Trophoblast cell (in vitro differentiated cells and primary cell): Measurements from ENCODE around the gene MYLIP.

ENCODE experiments used
- DNase-seq, 2 donors: peaks; one replicate each; pipeline ENCODE4 v3.0.0-alpha.2; 2016
- H2AFZ ChIP-seq: 2 replicates; pipeline ENCODE4 v1.6.1; 2013; ENCODE audit warnings: low read length, moderate library complexity, mild to moderate bottlenecking; ENCODE audit not compliant: insufficient read depth, poor library complexity
- H2AK5ac ChIP-seq: 2 replicates; pipeline ENCODE4 v1.6.1; 2013; ENCODE audit warnings: mild to moderate bottlenecking, low read length
- H2BK120ac ChIP-seq: 2 replicates; pipeline ENCODE4 v1.6.1; 2013; ENCODE audit warnings: low read length, mild to moderate bottlenecking, moderate library complexity; ENCODE audit not compliant: insufficient read depth, poor library complexity
- H2BK12ac ChIP-seq: 2 replicates; pipeline ENCODE4 v1.6.1; 2013; ENCODE audit warnings: mild to moderate bottlenecking, low read length, moderate library complexity
- H2BK5ac ChIP-seq: 2 replicates; pipeline ENCODE4 v1.6.1; 2013; ENCODE audit warnings: low read length, low read depth, moderate library complexity, mild to moderate bottlenecking; ENCODE audit not compliant: poor library complexity
- H3K14ac ChIP-seq: 2 replicates; pipeline ENCODE4 v1.6.1; 2013; ENCODE audit warnings: mild to moderate bottlenecking, low read length
- H3K18ac ChIP-seq: 2 replicates; pipeline ENCODE4 v1.6.1; 2013; ENCODE audit warnings: mild to moderate bottlenecking, low read length
- H3K23ac ChIP-seq: 2 replicates; pipeline ENCODE4 v1.6.1; 2013; ENCODE audit warnings: low read length
- H3K27ac ChIP-seq: 2 replicates; pipeline ENCODE4 v1.5.1; 2013; ENCODE audit warnings: low read depth, mild to moderate bottlenecking, inconsistent platforms, low read length, moderate library complexity
- H3K27me3 ChIP-seq: 2 replicates; pipeline ENCODE4 v1.6.1; 2013; ENCODE audit warnings: inconsistent platforms, mild to moderate bottlenecking, low read length, moderate library complexity; ENCODE audit not compliant: insufficient read depth
- H3K36me3 ChIP-seq, 2 experiments: 1 replicate in 1 of 2; 2 replicates in 1 of 2; pipeline ENCODE4 v1.6.1; 2013; ENCODE audit warnings: low read length in 2 of 2, mild to moderate bottlenecking in 2 of 2, moderate library complexity in 1 of 2; ENCODE audit not compliant: insufficient read depth in 2 of 2, control insufficient read depth in 1 of 2
- H3K4ac ChIP-seq: 2 replicates; pipeline ENCODE4 v1.6.1; 2013; ENCODE audit warnings: low read depth, mild to moderate bottlenecking, low read length, moderate library complexity
- H3K4me1 ChIP-seq, 2 experiments: 1 replicate in 1 of 2; 2 replicates in 1 of 2; pipeline ENCODE4 v1.6.1; 2013; ENCODE audit warnings: low read length in 2 of 2, mild to moderate bottlenecking in 2 of 2, moderate library complexity in 1 of 2; ENCODE audit not compliant: insufficient read depth in 2 of 2, control insufficient read depth in 1 of 2
- H3K4me2 ChIP-seq: 2 replicates; pipeline ENCODE4 v1.6.1; 2013; ENCODE audit warnings: inconsistent platforms, mild to moderate bottlenecking, low read length, moderate library complexity
- H3K4me3 ChIP-seq: 2 replicates; pipeline ENCODE4 v1.5.1; 2013; ENCODE audit warnings: mild to moderate bottlenecking, low read depth, low read length, inconsistent platforms
- H3K79me1 ChIP-seq: one replicate; pipeline ENCODE4 v1.6.1; 2013; ENCODE audit warnings: low read length
- H3K79me2 ChIP-seq: 2 replicates; pipeline ENCODE4 v1.6.1; 2013; ENCODE audit warnings: low read length, mild to moderate bottlenecking; ENCODE audit not compliant: control insufficient read depth, insufficient read depth, poor library complexity
- H3K9ac ChIP-seq: 2 replicates; pipeline ENCODE4 v1.6.1; 2013; ENCODE audit warnings: mild to moderate bottlenecking, low read length
- H3K9me3 ChIP-seq: 2 replicates; pipeline ENCODE4 v1.6.1; 2013; ENCODE audit warnings: low read depth, mild to moderate bottlenecking, control low read depth, inconsistent platforms, low read length; ENCODE audit not compliant: insufficient read depth
- H4K12ac ChIP-seq: 2 replicates; pipeline ENCODE4 v1.6.1; 2013; ENCODE audit warnings: low read depth, mild to moderate bottlenecking, low read length, moderate library complexity
- H4K8ac ChIP-seq: 2 replicates; pipeline ENCODE4 v1.6.1; 2013; ENCODE audit warnings: low read depth, mild to moderate bottlenecking, low read length, moderate library complexity
- H4K91ac ChIP-seq: one replicate; pipeline ENCODE4 v1.6.1; 2013; ENCODE audit warnings: low read depth, mild to moderate bottlenecking, low read length, moderate library complexity
- WGBS: extraction: QIAGEN DNeasy Blood & Tissue Kit; methylation state at CpG from one replicate; pipeline ENCODE4 v1.1.7; 2013; ENCODE audit warnings: missing lambda C conversion rate; ENCODE audit not compliant: insufficient read length, insufficient coverage; ENCODE audit errors: extremely low coverage; 5-methylcytosine and 5-hydroxymethylcytosine counted together

The MYLIP gene

GRCh38 chr6:16139556-16139955, 10.7 kb downstream of the MYLIP start:
- no peak overlapping the region for H4K8ac ChIP-seq
- no peaks in the 10 kb centered on the region for H3K79me1 ChIP-seq
- WGBS = no CpG with 5 or more reads among the region's 2 CpGs

GRCh38 chr6:16140607-16141006, 11.7 kb downstream of the MYLIP start:
- Histone ChIP-seq H2BK120ac (no peak overlapping the region), H3K9me3 (peaks cover 2% of the 10 kb centered on the region), H3K27me3 (no peaks in the 10 kb centered on the region), H2AK5ac (no peak overlapping the region), H3K4me2 (no peak overlapping the region), H4K8ac (no peak overlapping the region), H3K4me3 (no peak overlapping the region), H3K18ac (no peak overlapping the region), H2BK12ac (no peak overlapping the region), H3K4me1 (no peaks in the 10 kb centered on the region), H4K12ac (no peak overlapping the region), H3K27ac (no peak overlapping the region), H3K79me1 (no peaks in the 10 kb centered on the region), H3K9ac (no peak overlapping the region), H3K36me3 (peaks cover 19 to 35% of the 10 kb centered on the region in 2 experiments), H4K91ac (no peak overlapping the region), H3K79me2 (no peaks in the 10 kb centered on the region), H3K14ac (no peak overlapping the region), H3K4ac (peak overlapping the region; percentile 39), H2BK5ac (no peak overlapping the region), H2AFZ (no peak overlapping the region), H3K23ac (no peak overlapping the region)
- WGBS = no CpG with 5 or more reads among the region's 7 CpGs
- no peak for DNase-seq

More at GRCh38 chr6:16139556-16139955, 10.7 kb downstream of the MYLIP start:
- H3K23ac ChIP-seq = no peak overlapping the region
- H2AK5ac ChIP-seq = no peak overlapping the region
- peaks cover 11 to 25% of the 10 kb centered on the region in 2 experiments for H3K36me3 ChIP-seq
- no peaks in the 10 kb centered on the region for H3K4me1 ChIP-seq
- H3K27me3 ChIP-seq = no peaks in the 10 kb centered on the region
- H4K91ac ChIP-seq = no peak overlapping the region
- H2BK12ac ChIP-seq = no peak overlapping the region
- no peak overlapping the region for H4K12ac ChIP-seq
- no peak overlapping the region for H3K18ac ChIP-seq
- no peaks in the 10 kb centered on the region for H3K9me3 ChIP-seq
- H3K79me2 ChIP-seq = no peaks in the 10 kb centered on the region
- H3K4me3 ChIP-seq = no peak overlapping the region
- H3K4me2 ChIP-seq = no peak overlapping the region
- no peak overlapping the region for H2BK5ac ChIP-seq
- no peak overlapping the region for H3K14ac ChIP-seq
- peak overlapping the region; percentile 40 for H3K4ac ChIP-seq
- H2AFZ ChIP-seq = no peak overlapping the region
- no peak overlapping the region for H3K9ac ChIP-seq
- no peak overlapping the region for H3K27ac ChIP-seq
- no peak overlapping the region for H2BK120ac ChIP-seq
- DNase-seq = no peak

GRCh38 chr6:16141514-16141913, 12.6 kb downstream of the MYLIP start:
- no peaks in the 10 kb centered on the region for H3K79me1 ChIP-seq
- no peaks in the 10 kb centered on the region for H3K4me1 ChIP-seq
- no peak overlapping the region for H4K12ac ChIP-seq
- H3K14ac ChIP-seq = no peak overlapping the region
- H3K9me3 ChIP-seq = peaks cover 2% of the 10 kb centered on the region
- H3K4me2 ChIP-seq = no peak overlapping the region
- no peak overlapping the region for H4K8ac ChIP-seq
- no peak overlapping the region for H3K4me3 ChIP-seq
- no peak overlapping the region for H3K23ac ChIP-seq
- no peak overlapping the region for H3K4ac ChIP-seq
- no peak overlapping the region for H3K27ac ChIP-seq
- no peak overlapping the region for H2BK120ac ChIP-seq
- peak overlapping the region; percentile 40 for H3K18ac ChIP-seq
- H3K27me3 ChIP-seq = no peaks in the 10 kb centered on the region
- H3K79me2 ChIP-seq = no peaks in the 10 kb centered on the region
- no peak for DNase-seq
- no peak overlapping the region for H4K91ac ChIP-seq
- no peak overlapping the region for H2BK12ac ChIP-seq
- peaks cover 24 to 41% of the 10 kb centered on the region in 2 experiments for H3K36me3 ChIP-seq
- no peak overlapping the region for H2AK5ac ChIP-seq
- no peak overlapping the region for H3K9ac ChIP-seq
- H2BK5ac ChIP-seq = no peak overlapping the region
- H2AFZ ChIP-seq = no peak overlapping the region

GRCh38 chr6:16145038-16145437, 16.2 kb downstream of the MYLIP start:
- no peak overlapping the region for H3K18ac ChIP-seq
- no peaks in the 10 kb centered on the region for H3K27me3 ChIP-seq
- H3K4me2 ChIP-seq = no peak overlapping the region
- H3K4me1 ChIP-seq = no peaks in the 10 kb centered on the region
- no CpG with 5 or more reads among the region's 13 CpGs for WGBS
- H3K14ac ChIP-seq = no peak overlapping the region
- no peaks in the 10 kb centered on the region for H3K79me2 ChIP-seq
- no peak overlapping the region for H2BK5ac ChIP-seq
- no peak overlapping the region for H2BK12ac ChIP-seq
- no peak overlapping the region for H3K27ac ChIP-seq
- H3K9me3 ChIP-seq = peaks cover 2% of the 10 kb centered on the region
- no peak overlapping the region for H4K91ac ChIP-seq
- no peak overlapping the region for H2AFZ ChIP-seq
- H4K12ac ChIP-seq = no peak overlapping the region
- no peak for DNase-seq
- no peak overlapping the region for H2BK120ac ChIP-seq
- H4K8ac ChIP-seq = no peak overlapping the region
- H3K4me3 ChIP-seq = peak overlapping the region; percentile 53
- H3K23ac ChIP-seq = no peak overlapping the region
- H2AK5ac ChIP-seq = no peak overlapping the region
- H3K36me3 ChIP-seq = peaks cover 25 to 54% of the 10 kb centered on the region in 2 experiments
- H3K9ac ChIP-seq = no peak overlapping the region
- H3K79me1 ChIP-seq = no peaks in the 10 kb centered on the region
- H3K4ac ChIP-seq = no peak overlapping the region
